HL-60 (cell line): ENCODE data around the gene SVOP.

Source experiments
- GABPA ChIP-seq: IDR thresholded peaks from 2 replicates; pipeline ENCODE4 v1.6.1; 2012; ENCODE audit warnings: low read depth
- TF ChIP-seq, protein P1 (sequence below): IDR thresholded peaks from one replicate; pipeline ENCODE4 v1.5.1; 2011; ENCODE audit warnings: low read length, control low read depth, inconsistent platforms; ENCODE audit not compliant: insufficient read depth

DNA sequence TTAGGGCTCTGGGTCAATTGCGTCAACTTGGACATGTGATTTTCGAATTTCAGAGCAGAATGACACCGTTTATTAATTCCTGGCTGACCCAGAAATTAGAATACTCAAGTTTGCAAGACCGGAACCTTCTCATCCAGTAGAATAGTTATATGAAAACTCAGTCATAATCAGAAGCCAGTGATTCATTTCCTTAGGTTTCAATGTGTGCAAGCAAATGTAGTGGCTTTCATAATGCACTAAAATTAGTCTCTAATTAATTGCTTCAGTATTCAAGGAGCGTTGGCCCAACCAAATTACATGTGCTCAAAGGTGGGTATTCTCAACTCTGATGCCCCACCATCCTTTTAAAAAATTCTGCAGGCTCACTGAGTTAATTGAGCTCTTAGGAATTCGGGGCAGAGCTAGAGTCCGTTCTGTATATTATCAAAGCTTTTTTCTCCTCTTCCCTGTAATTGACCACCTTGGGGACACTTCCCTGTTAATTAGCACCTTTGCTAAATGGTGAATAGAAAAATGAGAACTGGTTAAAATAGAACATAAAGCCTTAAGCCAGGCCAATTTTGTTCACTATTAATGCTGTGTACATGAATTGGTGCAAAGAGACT lies 85.6 kb downstream of the SVOP start:
- TF ChIP-seq, protein P1, sequence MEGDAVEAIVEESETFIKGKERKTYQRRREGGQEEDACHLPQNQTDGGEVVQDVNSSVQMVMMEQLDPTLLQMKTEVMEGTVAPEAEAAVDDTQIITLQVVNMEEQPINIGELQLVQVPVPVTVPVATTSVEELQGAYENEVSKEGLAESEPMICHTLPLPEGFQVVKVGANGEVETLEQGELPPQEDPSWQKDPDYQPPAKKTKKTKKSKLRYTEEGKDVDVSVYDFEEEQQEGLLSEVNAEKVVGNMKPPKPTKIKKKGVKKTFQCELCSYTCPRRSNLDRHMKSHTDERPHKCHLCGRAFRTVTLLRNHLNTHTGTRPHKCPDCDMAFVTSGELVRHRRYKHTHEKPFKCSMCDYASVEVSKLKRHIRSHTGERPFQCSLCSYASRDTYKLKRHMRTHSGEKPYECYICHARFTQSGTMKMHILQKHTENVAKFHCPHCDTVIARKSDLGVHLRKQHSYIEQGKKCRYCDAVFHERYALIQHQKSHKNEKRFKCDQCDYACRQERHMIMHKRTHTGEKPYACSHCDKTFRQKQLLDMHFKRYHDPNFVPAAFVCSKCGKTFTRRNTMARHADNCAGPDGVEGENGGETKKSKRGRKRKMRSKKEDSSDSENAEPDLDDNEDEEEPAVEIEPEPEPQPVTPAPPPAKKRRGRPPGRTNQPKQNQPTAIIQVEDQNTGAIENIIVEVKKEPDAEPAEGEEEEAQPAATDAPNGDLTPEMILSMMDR, result no peak
- TF ChIP-seq GABPA, result no peak
